PC-3 (cell line): ENCODE results near the gene ATP6V1F. TPM values are rescaled to one million over a fixed set of nuclear protein-coding genes. Genes with fewer than 3 reads are reported as not detected.

Experiments
- ATAC-seq: fragments of 200-7000 bp; cut with Tn5 transposase; 2 replicates; pipeline ENCODE4 v1.9.1; 2020; ENCODE audit warnings: mild to moderate bottlenecking, moderate library complexity
- BruUV-seq: library from RNA; stranded (reverse); fragments of 400-500 nt; replicated peaks from 2 replicates; lab custom pipeline; 2021; lab: Mats Ljungman, UMichigan
- CTCF ChIA-PET: fragments of 300-600 bp; sonication (Branson Sonifier 250); formaldehyde crosslinking; loops from one replicate; lab custom pipeline; 2022; ENCODE audit warnings: antibody characterized with exemption; lab: Charles Lee
- POLR2A ChIA-PET: fragments of 300-600 bp; sonication (Branson Sonifier 250); formaldehyde crosslinking; loops from one replicate; lab custom pipeline; 2022; ENCODE audit warnings: antibody characterized with exemption; ENCODE audit not compliant: unreplicated experiment; lab: Charles Lee
- DNase-seq: peaks from one replicate; pipeline ENCODE4 v3.0.0-alpha.2; 2015
- H2AFZ ChIP-seq: fragments of 300-600 bp; sonication (generic); 2 replicates; pipeline ENCODE4 v1.6.0; 2016; ENCODE audit warnings: antibody characterized with exemption, low read length
- H3F3A ChIP-seq: fragments of 300-600 bp; sonication (generic); one replicate; pipeline ENCODE4 v1.6.0; 2017; ENCODE audit warnings: antibody characterized with exemption, low read length, control low read depth, mild to moderate bottlenecking; ENCODE audit not compliant: unreplicated experiment
- H3K27ac ChIP-seq: fragments of 300-600 bp; sonication (generic); 2 replicates; pipeline ENCODE4 v1.5.1; 2016; ENCODE audit warnings: mild to moderate bottlenecking, low read length
- H3K27me3 ChIP-seq: fragments of 300-600 bp; sonication (generic); 2 replicates; pipeline ENCODE4 v1.6.1; 2016; ENCODE audit warnings: low read length, mixed read lengths
- H3K36me3 ChIP-seq: fragments of 300-600 bp; sonication (generic); 2 replicates; pipeline ENCODE4 v1.6.1; 2016; ENCODE audit warnings: low read depth, mixed run types, low read length, mixed read lengths
- H3K4me1 ChIP-seq: fragments of 300-600 bp; sonication (generic); 2 replicates; pipeline ENCODE4 v1.5.1; 2016; ENCODE audit warnings: low read length; ENCODE audit not compliant: insufficient read depth
- H3K4me2 ChIP-seq: fragments of 300-600 bp; sonication (generic); 2 replicates; pipeline ENCODE4 v1.6.0; 2016; ENCODE audit warnings: low read length
- H3K4me3 ChIP-seq: fragments of 300-600 bp; sonication (generic); 2 replicates; pipeline ENCODE4 v1.5.1; 2016; ENCODE audit warnings: mild to moderate bottlenecking, low read length, mixed read lengths
- H3K79me2 ChIP-seq: fragments of 300-600 bp; sonication (generic); 2 replicates; pipeline ENCODE4 v1.6.1; 2017; ENCODE audit warnings: low read length, mixed read lengths
- H3K9ac ChIP-seq: fragments of 300-600 bp; sonication (generic); 2 replicates; pipeline ENCODE4 v1.6.0; 2016; ENCODE audit warnings: mild to moderate bottlenecking, low read length
- H3K9me2 ChIP-seq: fragments of 300-600 bp; sonication (generic); replicated peaks from 2 replicates; pipeline ENCODE4 v1.6.1; 2016; ENCODE audit warnings: mixed run types, low read length, mixed read lengths
- H3K9me3 ChIP-seq: fragments of 300-600 bp; sonication (generic); 2 replicates; pipeline ENCODE4 v1.6.1; 2016; ENCODE audit warnings: low read length, mixed read lengths
- H4K20me1 ChIP-seq: fragments of 300-600 bp; sonication (generic); 2 replicates; pipeline ENCODE4 v1.6.1; 2016; ENCODE audit warnings: low read length, mixed read lengths
- CTCF ChIP-seq: fragments of 300-600 bp; sonication (generic); conservative IDR thresholded peaks from 2 replicates; pipeline ENCODE4 v1.5.1; 2017; ENCODE audit warnings: antibody characterized with exemption, low read depth, mild to moderate bottlenecking, low read length
- EZH2 ChIP-seq: fragments of 300-600 bp; sonication (generic); IDR thresholded peaks from one replicate; pipeline ENCODE4 v1.6.1; 2017; ENCODE audit warnings: antibody characterized with exemption, mild to moderate bottlenecking, low read length; ENCODE audit not compliant: unreplicated experiment
- EZH2phosphoT487 ChIP-seq: fragments of 300-600 bp; sonication (generic); IDR thresholded peaks from 2 replicates; pipeline ENCODE4 v1.6.1; 2018; ENCODE audit warnings: mild to moderate bottlenecking, antibody characterized with exemption, low read length, borderline replicate concordance
- intact Hi-C: fragments of 100-400 bp; cut with micrococcal nuclease; formaldehyde crosslinking; loops from 2 replicates; pipeline ENCODE4 v1.9.0; 2023
- total RNA-seq: library from RNA; depleted of rRNA; stranded (reverse); fragments of >200 nt; gene quantifications from 2 replicates; pipeline ENCODE4 v1.2.3, GENCODE V29; 2014

Gene ATP6V1F
- total RNA-seq, 1 experiment from 2014 or later, result 131 TPM

GRCh38 chr7:128867842-128868623 lies 5.4 kb downstream of the ATP6V1F start:
- peaks cover 17% of the 10 kb centered on the region for H3K4me1 ChIP-seq
- no peaks in the 10 kb centered on the region for H3K27me3 ChIP-seq
- ChIA-PET CTCF (no interaction called here), POLR2A (no interaction called here)
- H3K79me2 ChIP-seq, result peaks cover 22% of the 10 kb centered on the region
- H3K9ac ChIP-seq, result no peak overlapping the region
- DNase-seq (no peak), ATAC-seq (no peak)
- TF ChIP-seq EZH2phosphoT487 (no peak), EZH2 (no peak), CTCF (no peak)
- H4K20me1 ChIP-seq, result no peaks in the 10 kb centered on the region
- H3K9me3 ChIP-seq, result no peaks in the 10 kb centered on the region
- intact Hi-C loops, result no loop called here
- H3K4me2 ChIP-seq, result peak overlapping the region; percentile 98
- peak overlapping the region; percentile 78; the same call in 1 of the 2 replicates for H3K4me3 ChIP-seq
- H3K9me2 ChIP-seq, result no peaks in the 10 kb centered on the region
- no peaks in the 10 kb centered on the region for H3F3A ChIP-seq
- no peak overlapping the region for H2AFZ ChIP-seq
- no peak overlapping the region for H3K27ac ChIP-seq
- BruUV-seq, result no TSS peak
- H3K36me3 ChIP-seq, result peaks cover 5% of the 10 kb centered on the region; the same call in 1 of the 2 replicates

DNA sequence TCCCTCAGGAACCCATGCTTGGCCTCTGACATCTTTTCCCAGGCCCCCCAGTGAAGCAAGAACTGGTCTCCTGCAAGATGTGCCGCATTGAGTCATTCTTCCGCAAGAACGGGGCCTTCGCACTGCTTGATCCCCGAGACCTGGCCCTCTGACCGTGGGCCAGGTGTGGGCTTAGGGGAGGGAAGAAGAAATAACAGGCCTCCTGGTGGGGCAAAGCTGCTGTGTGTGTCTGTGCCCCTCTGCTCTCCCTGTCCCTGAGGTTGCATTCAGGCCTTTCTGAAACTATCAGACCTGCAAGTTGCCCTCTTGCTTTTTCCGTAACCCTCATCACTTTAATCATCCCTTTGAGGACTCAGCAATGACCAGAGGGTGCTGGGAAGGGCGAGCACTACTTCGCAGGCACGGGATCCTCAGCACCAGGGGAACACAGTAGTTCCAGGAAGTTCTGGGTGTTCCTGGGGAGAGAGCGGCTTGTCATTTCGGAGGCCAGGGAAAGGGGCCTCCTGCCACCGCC lies 6.0 kb downstream of the ATP6V1F start:
- Histone ChIP-seq H4K20me1 (no peaks in the 10 kb centered on the region), H3K27me3 (no peaks in the 10 kb centered on the region), H3K27ac (no peak overlapping the region), H3K9me2 (no peaks in the 10 kb centered on the region), H3K4me1 (peaks cover 18% of the 10 kb centered on the region), H3K4me2 (peak overlapping the region; percentile 98), H3K36me3 (peaks cover 5% of the 10 kb centered on the region; the same call in 1 of the 2 replicates), H3F3A (no peaks in the 10 kb centered on the region), H3K79me2 (peaks cover 16% of the 10 kb centered on the region), H2AFZ (peak overlapping the region; percentile 88), H3K9me3 (no peaks in the 10 kb centered on the region), H3K4me3 (peak overlapping the region; percentile 78), H3K9ac (peak overlapping the region; percentile 4; the same call in 1 of the 2 replicates)
- DNase-seq, result no peak
- ATAC-seq, result peak; percentile 39
- ChIA-PET POLR2A (no interaction called here), CTCF (no interaction called here)
- no peak for TF ChIP-seq EZH2phosphoT487
- no peak for TF ChIP-seq EZH2
- TF ChIP-seq CTCF, result no peak
- no TSS peak for BruUV-seq
- intact Hi-C loops, result no loop called here
